Measurements from ENCODE around the gene DYNLT1.
A peak's percentile ranks its signal among the peaks of the same experiment; 100 is the strongest.
"Not testable (repeated sequence)": the region's sequence is repeated elsewhere in the genome, so short reads cannot be mapped to it uniquely, and the experiment has no call there.

DYNLT1 gene

GRCh38 chr6:158622545-158623190 is 21.9 kb downstream of the DYNLT1 start:
- no peak for DNase-seq (ENCODE audit: low spot score)

- no peak for DNase-seq (ENCODE audit: low spot score)
Measured at GRCh38 chr6:158621694-158622544, 22.6 kb downstream of the DYNLT1 start.

GRCh38 chr6:158620963-158621693 is 23.4 kb downstream of the DYNLT1 start:
- no peak for DNase-seq (ENCODE audit: low spot score)

GRCh38 chr6:158619922-158620801 is 24.4 kb downstream of the DYNLT1 start:
- no peak for DNase-seq (ENCODE audit: low spot score)

GRCh38 chr6:158618289-158618688 is 26.3 kb downstream of the DYNLT1 start:
- DNase-seq (ENCODE audit: low spot score), result not testable (repeated sequence)

- not testable (repeated sequence) for DNase-seq (ENCODE audit: low spot score)
Measured at GRCh38 chr6:158614606-158615005, 29.9 kb downstream of the DYNLT1 start.

GRCh38 chr6:158611541-158612370 is 32.8 kb downstream of the DYNLT1 start:
- no peak for DNase-seq (ENCODE audit: low spot score)

- DNase-seq (ENCODE audit: low spot score), result no peak
Measured at GRCh38 chr6:158611039-158611438, 33.5 kb downstream of the DYNLT1 start.

- no peak for DNase-seq (ENCODE audit: low spot score)
Measured at GRCh38 chr6:158610319-158610968, 34.1 kb downstream of the DYNLT1 start.

- no peak for DNase-seq (ENCODE audit: low spot score)
Measured at GRCh38 chr6:158609455-158610155, 34.9 kb downstream of the DYNLT1 start.

- DNase-seq (ENCODE audit: low spot score), result no peak
Measured at GRCh38 chr6:158608221-158608620, 36.3 kb downstream of the DYNLT1 start.

- no peak for DNase-seq (ENCODE audit: low spot score)
Measured at GRCh38 chr6:158607411-158608170, 37.0 kb downstream of the DYNLT1 start.

- DNase-seq (ENCODE audit: low spot score), result no peak
Measured at GRCh38 chr6:158606935-158607334, 37.6 kb downstream of the DYNLT1 start.

- DNase-seq (ENCODE audit: low spot score), result not testable (repeated sequence)
Measured at GRCh38 chr6:158606011-158606410, 38.5 kb downstream of the DYNLT1 start.

GRCh38 chr6:158605266-158605878 is 39.2 kb downstream of the DYNLT1 start:
- peak; percentile 33 for DNase-seq (ENCODE audit: low spot score)

GRCh38 chr6:158604048-158604406 is 40.5 kb downstream of the DYNLT1 start:
- no peak for DNase-seq (ENCODE audit: low spot score)

GRCh38 chr6:158603261-158604047 is 41.1 kb downstream of the DYNLT1 start:
- DNase-seq (ENCODE audit: low spot score), result no peak

- no peak for DNase-seq (ENCODE audit: low spot score)
Measured at GRCh38 chr6:158599635-158600034, 44.9 kb downstream of the DYNLT1 start.

Measured in SW480 (cell line).